ENCODE results near the gene ADAMTSL1.
"Not testable (repeated sequence)": the region's sequence is repeated elsewhere in the genome, so short reads cannot be mapped to it uniquely, and the experiment has no call there.

Gene ADAMTSL1

GRCh38 chr9:18863791-18864190 lies 389.8 kb downstream of the ADAMTSL1 start:
- no peak for DNase-seq (ENCODE audit: low spot score)

GRCh38 chr9:18864516-18864915 lies 390.6 kb downstream of the ADAMTSL1 start:
- DNase-seq (ENCODE audit: low spot score) = no peak

GRCh38 chr9:18865542-18865941 lies 391.6 kb downstream of the ADAMTSL1 start:
- DNase-seq (ENCODE audit: low spot score) = no peak

GRCh38 chr9:18866121-18866831 lies 392.3 kb downstream of the ADAMTSL1 start:
- no peak for DNase-seq (ENCODE audit: low spot score)

DNA sequence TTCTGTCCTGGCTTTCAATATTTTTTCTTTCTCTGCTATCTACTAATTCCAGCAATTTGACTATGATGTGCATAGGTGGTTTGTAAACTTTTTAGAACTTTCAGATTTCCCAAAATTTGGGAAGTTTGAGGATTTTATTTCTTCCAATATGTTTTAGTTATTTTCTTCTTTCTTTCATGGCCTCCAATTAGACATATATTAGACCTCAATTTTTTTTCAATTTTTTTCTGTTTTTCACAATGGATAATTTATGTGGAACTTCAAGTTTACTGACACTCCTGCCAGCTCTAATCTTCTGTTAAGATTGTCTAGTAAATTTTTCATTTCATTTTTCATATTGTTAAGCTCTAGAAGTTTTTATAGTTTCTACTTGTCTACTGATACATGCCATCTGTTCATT lies 395.8 kb downstream of the ADAMTSL1 start:
- DNase-seq (ENCODE audit: low spot score) = no peak

- DNase-seq (ENCODE audit: low spot score) = no peak
Measured at GRCh38 chr9:18874069-18874468, 400.1 kb downstream of the ADAMTSL1 start.

GRCh38 chr9:18874990-18875389 lies 401.0 kb downstream of the ADAMTSL1 start:
- not testable (repeated sequence) for DNase-seq (ENCODE audit: low spot score)

- no peak for DNase-seq (ENCODE audit: low spot score)
Measured at GRCh38 chr9:18877984-18878383, 404.0 kb downstream of the ADAMTSL1 start.

DNA sequence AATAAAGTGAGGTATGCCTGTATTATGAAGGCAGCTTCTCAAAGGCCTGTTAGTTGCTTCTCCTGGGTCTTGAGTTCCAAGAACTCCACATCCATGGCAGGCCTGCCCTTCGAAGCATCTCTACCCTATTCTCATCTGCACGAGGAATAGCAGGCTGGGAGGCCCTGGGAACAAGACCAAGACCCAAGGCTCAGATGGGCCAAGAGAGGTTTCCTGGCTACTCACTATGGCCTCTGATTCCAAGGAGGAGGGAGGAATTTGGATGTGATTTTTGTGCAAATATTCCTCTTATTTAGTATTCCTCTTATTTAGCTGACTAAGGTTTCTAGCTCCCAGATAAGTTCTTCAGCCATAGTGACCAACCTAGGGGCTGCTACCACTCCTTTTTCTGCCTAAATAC lies 407.8 kb downstream of the ADAMTSL1 start:
- no peak for DNase-seq (ENCODE audit: low spot score)

DNA sequence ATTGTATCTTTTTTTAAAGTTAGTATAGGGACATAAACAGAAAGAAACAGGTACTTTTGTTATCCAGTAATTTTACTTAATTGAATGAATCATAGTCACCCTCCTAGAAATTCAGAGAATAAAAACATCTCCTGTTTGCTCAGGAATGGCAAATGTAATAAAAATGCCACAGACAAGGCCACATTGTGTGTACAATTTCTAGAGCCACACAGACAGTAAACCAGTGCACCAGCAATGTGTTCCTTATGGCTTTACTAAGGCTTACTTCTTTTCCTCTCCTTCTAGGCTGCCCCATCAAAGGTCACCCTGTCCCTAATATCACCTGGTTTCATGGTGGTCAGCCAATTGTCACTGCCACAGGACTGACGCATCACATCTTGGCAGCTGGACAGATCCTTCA lies 413.6 kb downstream of the ADAMTSL1 start:
- DNase-seq (ENCODE audit: low spot score) = no peak

DNA sequence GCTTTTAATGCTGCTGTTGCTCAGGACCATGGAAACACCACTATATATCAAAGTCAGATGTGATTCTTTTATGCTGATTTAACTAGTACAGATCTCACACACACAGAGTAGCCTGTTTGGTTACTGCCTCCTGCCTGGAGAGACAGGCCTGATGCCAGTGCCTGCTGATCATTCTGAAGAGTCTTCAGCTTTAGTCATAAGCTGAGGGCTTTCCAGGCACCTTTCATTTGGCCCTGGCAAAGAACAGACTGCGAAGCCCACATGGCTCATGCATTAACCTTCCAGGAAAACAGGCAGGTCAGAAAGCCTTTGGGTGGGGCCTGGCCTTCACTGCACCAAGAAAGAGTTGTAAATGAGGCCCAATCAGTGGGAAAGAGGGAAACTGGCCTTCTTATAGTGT lies 414.3 kb downstream of the ADAMTSL1 start:
- DNase-seq (ENCODE audit: low spot score) = peak; percentile 6

GRCh38 chr9:18889550-18889949 lies 415.6 kb downstream of the ADAMTSL1 start:
- DNase-seq (ENCODE audit: low spot score) = no peak

DNA sequence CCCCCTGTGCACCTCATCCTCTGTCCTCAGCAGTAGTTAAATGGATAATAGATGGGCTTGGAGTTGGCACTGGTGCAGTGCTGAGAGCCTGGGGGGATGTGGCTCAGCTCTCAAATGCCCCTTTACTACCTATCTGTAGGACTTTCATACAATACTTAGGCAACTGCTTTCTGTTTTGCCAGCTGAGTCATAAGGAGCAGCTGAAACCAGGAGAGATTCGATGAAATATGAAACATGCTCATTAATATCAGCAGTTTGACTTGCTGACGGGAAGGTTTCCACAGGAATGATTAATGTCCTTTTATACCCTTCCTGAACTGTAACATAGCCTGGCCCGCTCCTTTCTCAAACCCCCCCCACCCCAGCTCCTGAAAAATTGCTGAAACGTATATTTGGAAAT lies 416.4 kb downstream of the ADAMTSL1 start:
- no peak for DNase-seq (ENCODE audit: low spot score)

DNA sequence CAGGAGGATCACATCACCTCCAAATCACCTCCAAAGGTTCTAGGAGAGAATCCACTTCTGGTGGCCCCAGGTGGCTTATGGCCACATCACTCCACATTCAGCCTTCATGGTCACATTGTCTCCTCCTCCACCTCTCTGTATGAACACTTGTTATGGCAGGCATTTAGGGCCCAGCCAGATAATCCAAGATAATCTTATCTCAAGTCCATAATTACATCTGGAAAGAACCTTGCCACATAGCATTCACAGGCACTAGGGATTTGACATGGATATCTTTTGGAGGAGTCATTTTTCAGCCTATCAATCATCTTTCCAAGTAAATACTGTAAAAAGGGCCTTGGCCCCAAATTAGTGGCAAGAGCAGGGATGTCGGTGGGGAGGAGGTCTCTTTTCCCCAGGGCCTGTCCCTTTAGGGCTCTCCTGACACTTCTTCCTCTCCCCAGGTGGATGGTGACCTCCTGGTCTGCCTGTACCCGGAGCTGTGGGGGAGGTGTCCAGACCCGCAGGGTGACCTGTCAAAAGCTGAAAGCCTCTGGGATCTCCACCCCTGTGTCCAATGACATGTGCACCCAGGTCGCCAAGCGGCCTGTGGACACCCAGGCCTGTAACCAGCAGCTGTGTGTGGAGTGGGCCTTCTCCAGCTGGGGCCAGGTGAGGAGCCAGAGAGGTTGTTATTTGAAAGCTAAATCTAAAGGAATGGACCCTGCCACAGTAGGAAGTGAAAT lies 418.2 kb downstream of the ADAMTSL1 start:
- no peak for DNase-seq (ENCODE audit: low spot score)

- no peak for DNase-seq (ENCODE audit: low spot score)
Measured at GRCh38 chr9:18893046-18893445, 419.1 kb downstream of the ADAMTSL1 start.

GRCh38 chr9:18893491-18893890 lies 419.5 kb downstream of the ADAMTSL1 start:
- DNase-seq (ENCODE audit: low spot score) = no peak

DNA sequence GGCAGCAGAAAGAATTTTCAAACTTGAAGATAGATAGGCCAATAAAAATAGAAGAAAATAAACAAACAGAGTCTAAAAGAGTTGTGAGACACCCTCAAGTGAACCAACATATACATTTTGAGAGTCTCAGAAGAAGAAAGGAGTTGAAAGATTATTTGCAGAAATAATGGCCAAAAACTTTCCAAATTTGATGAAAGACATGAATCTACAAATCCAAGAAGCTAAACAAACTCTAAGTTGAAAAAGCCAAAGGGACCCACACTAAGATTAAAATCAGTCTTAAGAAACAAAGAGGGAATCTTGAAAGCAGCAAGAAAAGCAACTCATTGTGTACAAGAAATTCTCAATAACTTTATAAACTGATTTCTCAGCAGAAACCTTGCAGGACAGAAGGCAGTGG lies 422.1 kb downstream of the ADAMTSL1 start:
- DNase-seq (ENCODE audit: low spot score) = no peak

DNA sequence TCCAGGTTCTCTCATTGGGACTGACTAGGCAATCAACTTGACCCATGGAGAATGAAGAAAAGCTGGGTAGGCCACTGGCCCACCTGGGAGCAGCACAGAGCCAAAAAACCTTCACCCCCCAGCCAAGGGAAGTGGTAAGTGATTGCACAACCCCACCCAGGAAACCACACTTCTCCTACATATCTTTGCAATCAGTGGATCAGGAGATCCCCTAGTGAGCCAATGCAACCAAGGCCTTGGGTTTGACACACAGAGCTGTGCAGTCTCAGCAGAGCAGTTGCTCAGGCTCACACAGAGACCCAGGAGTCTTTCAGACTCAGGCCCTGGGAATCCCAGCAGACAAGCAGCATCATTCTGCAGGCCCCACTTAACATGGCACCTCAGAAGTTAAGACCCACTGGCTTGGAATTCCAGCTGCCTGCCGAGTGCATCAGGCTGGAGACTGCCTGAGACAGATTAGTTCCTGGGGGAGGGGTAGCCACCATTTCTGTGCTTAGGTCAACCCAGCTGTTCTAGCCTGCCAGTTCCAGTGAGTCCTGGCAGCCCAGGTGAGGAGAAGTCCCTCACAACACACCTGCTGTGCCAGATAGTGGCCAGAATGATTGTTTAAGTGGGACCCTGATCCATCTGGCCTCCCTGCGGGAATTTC lies 422.7 kb downstream of the ADAMTSL1 start:
- no peak for DNase-seq (ENCODE audit: low spot score)

DNA sequence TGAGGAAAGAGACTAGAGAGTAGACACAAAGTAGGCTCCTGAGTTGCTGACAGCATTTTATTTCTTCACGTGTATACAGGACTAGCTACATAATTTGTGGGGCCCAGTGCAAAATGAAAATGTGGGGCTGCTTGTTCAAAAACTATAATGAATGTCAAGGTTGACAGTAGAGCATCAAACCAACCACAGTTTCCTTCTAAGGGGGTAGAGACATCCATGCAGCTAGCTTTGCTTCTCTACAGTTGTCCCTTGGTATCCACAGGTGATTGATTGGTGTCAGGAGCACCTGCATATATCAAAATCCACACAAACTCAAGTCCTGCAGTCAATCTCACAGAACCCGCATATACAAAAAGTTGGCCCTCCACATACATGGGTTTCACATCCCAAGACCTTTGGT lies 429.5 kb downstream of the ADAMTSL1 start:
- no peak for DNase-seq (ENCODE audit: low spot score)

- DNase-seq (ENCODE audit: low spot score) = no peak
Measured at GRCh38 chr9:18905028-18905882, 431.3 kb downstream of the ADAMTSL1 start.

- no peak for DNase-seq (ENCODE audit: low spot score)
Measured at GRCh38 chr9:18905883-18906629, 432.1 kb downstream of the ADAMTSL1 start.

Data from LoVo (cell line).